Liver (tissue), 3 donors: Measurements from ENCODE around the gene GDPD5.

Experiments used
- ATF3 ChIP-seq: IDR thresholded peaks from 2 replicates; pipeline ENCODE4 v1.6.1; 2016; ENCODE audit warnings: antibody characterized with exemption
- CTCF ChIP-seq: fragments of 150-350 bp; IDR thresholded peaks from 2 replicates; pipeline ENCODE4 v1.5.1; 2017; ENCODE audit warnings: improper control_type of control experiment, low read depth, low read length; ENCODE audit not compliant: missing input control
- EGR1 ChIP-seq, 2 donors: IDR thresholded peaks; 2 replicates each; pipeline ENCODE4 v1.6.1; 2016 to 2018; ENCODE audit warnings: antibody characterized with exemption in 2 of 2, low read depth in 2 of 2
- FOXA1 ChIP-seq: IDR thresholded peaks from 2 replicates; pipeline ENCODE4 v1.6.1; 2016; ENCODE audit warnings: antibody characterized with exemption
- GABPA ChIP-seq, 2 donors: IDR thresholded peaks in 1 of 2; conservative IDR thresholded peaks in 1 of 2; 2 replicates each; pipeline ENCODE4 v1.6.1; 2016; ENCODE audit warnings: antibody characterized with exemption in 2 of 2, mild to moderate bottlenecking in 1 of 2, moderate library complexity in 1 of 2
- MAX ChIP-seq: IDR thresholded peaks from 2 replicates; pipeline ENCODE4 v1.6.1; 2016; ENCODE audit warnings: antibody characterized with exemption
- REST ChIP-seq: IDR thresholded peaks from 2 replicates; pipeline ENCODE4 v1.6.1; 2016; ENCODE audit warnings: antibody characterized with exemption, mild to moderate bottlenecking
- SP1 ChIP-seq: IDR thresholded peaks from 2 replicates; pipeline ENCODE4 v1.6.1; 2018; ENCODE audit warnings: antibody characterized with exemption, mild to moderate bottlenecking
- TAF1 ChIP-seq: conservative IDR thresholded peaks from 2 replicates; pipeline ENCODE4 v1.6.1; 2016; ENCODE audit warnings: antibody characterized with exemption, mild to moderate bottlenecking
- ZBTB33 ChIP-seq: IDR thresholded peaks from 2 replicates; pipeline ENCODE4 v1.6.1; 2016; ENCODE audit warnings: antibody characterized with exemption
- donor health status: healthy.
- donor health status: healthy.

DNA sequence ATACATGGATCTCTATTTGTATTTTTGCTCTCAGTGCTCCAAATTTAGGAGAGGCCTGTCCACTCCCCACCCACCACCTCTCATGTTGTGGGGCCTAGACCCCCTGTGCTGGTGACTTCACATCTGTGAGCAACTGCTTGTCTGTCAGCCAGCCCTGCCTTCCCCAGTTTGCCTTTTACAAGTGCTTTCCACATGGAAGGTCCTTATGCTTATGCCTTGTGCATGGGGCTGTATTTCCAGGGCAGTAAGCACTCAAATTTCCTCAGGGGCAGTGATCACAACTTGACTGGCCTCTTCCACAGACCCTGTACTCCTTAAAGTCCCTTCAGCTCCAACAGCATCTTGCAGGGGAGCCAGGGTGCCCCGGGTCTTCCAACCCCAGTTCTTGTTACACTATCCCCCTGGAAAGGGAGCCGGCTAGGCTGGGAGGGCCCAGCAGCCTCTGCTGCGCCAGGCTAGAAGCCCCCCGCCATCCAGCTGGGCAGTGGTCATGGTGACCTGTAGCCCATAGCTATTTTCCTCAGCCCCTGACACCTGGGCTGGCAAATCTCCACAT, 29.9 kb downstream of the GDPD5 start:
- TF ChIP-seq CTCF (no peak), GABPA (IDR thresholded peaks at IDR 0.05 in 1 of 2, conservative IDR thresholded peaks at IDR 0.05 in 1 of 2) (no peak), ATF3 (no peak), REST (no peak), MAX (no peak), EGR1 (IDR thresholded peaks at IDR 0.05; ENCODE audit: low read depth in 2 of 2) (no peak), ZBTB33 (no peak), TAF1 (no peak), SP1 (no peak), FOXA1 (no peak)
